H9 (cell line): ENCODE results near the gene VIT. TPM values are rescaled to one million over a fixed set of nuclear protein-coding genes. Genes with fewer than 3 reads are reported as not detected.
"Not testable (repeated sequence)": the region's sequence is repeated elsewhere in the genome, so short reads cannot be mapped to it uniquely, and the experiment has no call there.

Experiments used
- DNase-seq: peaks from one replicate; pipeline ENCODE4 v3.0.0-alpha.2; 2017
- H2AFZ ChIP-seq: one replicate; pipeline ENCODE4 v1.6.1; 2013; ENCODE audit warnings: mild to moderate bottlenecking, low read length, control low read depth, moderate library complexity
- H2AK5ac ChIP-seq: 2 replicates; pipeline ENCODE4 v1.6.1; 2013; ENCODE audit warnings: low read length, control low read depth, mixed read lengths; ENCODE audit not compliant: insufficient read length
- H2BK120ac ChIP-seq: one replicate; pipeline ENCODE4 v1.6.1; 2013; ENCODE audit warnings: low read depth, mild to moderate bottlenecking, low read length, control low read depth, inconsistent platforms; ENCODE audit not compliant: poor library complexity, severe bottlenecking
- H2BK12ac ChIP-seq: 2 replicates; pipeline ENCODE4 v1.6.1; 2013; ENCODE audit warnings: low read length, control low read depth, mixed read lengths, low read depth; ENCODE audit not compliant: insufficient read length
- H2BK15ac ChIP-seq: 2 replicates; pipeline ENCODE4 v1.6.1; 2013; ENCODE audit warnings: low read depth, low read length, control low read depth
- H2BK20ac ChIP-seq: one replicate; pipeline ENCODE4 v1.6.1; 2013; ENCODE audit warnings: low read depth, mild to moderate bottlenecking, low read length, control low read depth, inconsistent platforms; ENCODE audit not compliant: poor library complexity, severe bottlenecking
- H2BK5ac ChIP-seq: 2 replicates; pipeline ENCODE4 v1.6.1; 2013; ENCODE audit warnings: low read length, control low read depth, mixed read lengths; ENCODE audit not compliant: insufficient read length
- H3K14ac ChIP-seq: 2 replicates; pipeline ENCODE4 v1.6.1; 2013; ENCODE audit warnings: low read length, control low read depth; ENCODE audit not compliant: insufficient read depth
- H3K18ac ChIP-seq: 2 replicates; pipeline ENCODE4 v1.6.1; 2013; ENCODE audit warnings: low read depth, mild to moderate bottlenecking, mixed read lengths, low read length, control low read depth; ENCODE audit not compliant: insufficient read length
- H3K23ac ChIP-seq: 2 replicates; pipeline ENCODE4 v1.6.1; 2013; ENCODE audit warnings: low read length, control low read depth, mixed read lengths, low read depth; ENCODE audit not compliant: insufficient read length
- H3K23me2 ChIP-seq: 2 replicates; pipeline ENCODE4 v1.6.1; 2013; ENCODE audit warnings: low read depth, mild to moderate bottlenecking, mixed read lengths, low read length, control low read depth; ENCODE audit not compliant: insufficient read length, poor library complexity, severe bottlenecking
- H3K27ac ChIP-seq: 2 replicates; pipeline ENCODE4 v1.5.1; 2013; ENCODE audit warnings: low read length, control low read depth, mixed read lengths, low read depth; ENCODE audit not compliant: insufficient read length
- H3K27me3 ChIP-seq: 2 replicates; pipeline ENCODE4 v1.6.1; 2013; ENCODE audit warnings: low read length, control low read depth, inconsistent platforms; ENCODE audit not compliant: insufficient read depth
- H3K4ac ChIP-seq: 2 replicates; pipeline ENCODE4 v1.6.1; 2013; ENCODE audit warnings: low read depth, mild to moderate bottlenecking, control low read depth, inconsistent platforms, low read length, moderate library complexity
- H3K4me1 ChIP-seq: 2 replicates; pipeline ENCODE4 v1.6.1; 2013; ENCODE audit warnings: low read length, control low read depth, inconsistent platforms; ENCODE audit not compliant: insufficient read depth
- H3K4me2 ChIP-seq: 2 replicates; pipeline ENCODE4 v1.6.1; 2013; ENCODE audit warnings: low read length, control low read depth, mixed read lengths; ENCODE audit not compliant: insufficient read length, insufficient read depth
- H3K56ac ChIP-seq: 2 replicates; pipeline ENCODE4 v1.6.1; 2013; ENCODE audit warnings: low read depth, mild to moderate bottlenecking, mixed read lengths, low read length, control low read depth; ENCODE audit not compliant: insufficient read length
- H3K79me1 ChIP-seq: 2 replicates; pipeline ENCODE4 v1.6.1; 2013; ENCODE audit warnings: low read depth, mild to moderate bottlenecking, moderate library complexity, low read length, control low read depth, inconsistent platforms; ENCODE audit not compliant: insufficient read depth, poor library complexity, severe bottlenecking
- H3K79me2 ChIP-seq: 2 replicates; pipeline ENCODE4 v1.6.1; 2013; ENCODE audit warnings: low read length, control low read depth, inconsistent platforms; ENCODE audit not compliant: insufficient read depth
- H3K9ac ChIP-seq: 2 replicates; pipeline ENCODE4 v1.6.1; 2013; ENCODE audit warnings: low read length, control low read depth, mixed read lengths; ENCODE audit not compliant: insufficient read length; ENCODE audit errors: extremely low read depth
- H3K9me3 ChIP-seq: one replicate; pipeline ENCODE4 v1.6.1; 2013; ENCODE audit warnings: low read depth, low read length, inconsistent platforms; ENCODE audit not compliant: control insufficient read depth
- H3T11ph ChIP-seq: one replicate; pipeline ENCODE4 v1.6.1; 2013; ENCODE audit warnings: mild to moderate bottlenecking, low read length, control low read depth, inconsistent platforms
- H4K20me1 ChIP-seq: one replicate; pipeline ENCODE4 v1.6.1; 2013; ENCODE audit not compliant: control insufficient read depth, insufficient read length, insufficient read depth
- H4K5ac ChIP-seq: 2 replicates; pipeline ENCODE4 v1.6.1; 2013; ENCODE audit warnings: low read depth, mild to moderate bottlenecking, mixed read lengths, low read length, control low read depth; ENCODE audit not compliant: insufficient read length
- H4K8ac ChIP-seq: replicated peaks from 2 replicates; pipeline ENCODE4 v1.6.1; 2013; ENCODE audit warnings: low read length, control low read depth, mixed read lengths, low read depth; ENCODE audit not compliant: insufficient read length
- H4K91ac ChIP-seq: 2 replicates; pipeline ENCODE4 v1.6.1; 2013; ENCODE audit warnings: low read depth, mild to moderate bottlenecking, moderate library complexity, mixed read lengths, low read length, control low read depth; ENCODE audit not compliant: insufficient read length
- H3K27ac Mint-ChIP-seq, 3 experiments: 2 replicates in 2 of 3; 3 replicates in 1 of 3; pipeline ENCODE4 v1.8.0; 2020 to 2021; ENCODE audit warnings: mixed read lengths in 3 of 3, mild to moderate bottlenecking in 1 of 3, moderate library complexity in 1 of 3
- H3K27me3 Mint-ChIP-seq: 2 replicates; pipeline ENCODE4 v1.8.0; 2021; ENCODE audit warnings: low read depth, mild to moderate bottlenecking, moderate library complexity, mixed read lengths
- H3K36me3 Mint-ChIP-seq, 3 experiments: 2 replicates in 2 of 3; 3 replicates in 1 of 3; pipeline ENCODE4 v1.8.0; 2020 to 2021; ENCODE audit warnings: low read depth in 3 of 3, mixed read lengths in 3 of 3; ENCODE audit not compliant: insufficient read depth in 1 of 3
- H3K4me1 Mint-ChIP-seq, 2 experiments: 2 replicates each; pipeline ENCODE4 v1.8.0; 2020; ENCODE audit warnings: mixed read lengths in 2 of 2
- H3K4me3 Mint-ChIP-seq, 2 experiments: 2 replicates in 1 of 2; 3 replicates in 1 of 2; pipeline ENCODE4 v1.8.0; 2020 to 2021; ENCODE audit warnings: mild to moderate bottlenecking in 2 of 2, mixed read lengths in 2 of 2, moderate library complexity in 1 of 2
- H3K9me3 Mint-ChIP-seq, 2 experiments: 2 replicates in 1 of 2; 3 replicates in 1 of 2; pipeline ENCODE4 v1.8.0; 2020; ENCODE audit warnings: mild to moderate bottlenecking in 2 of 2, mixed read lengths in 2 of 2, moderate library complexity in 1 of 2
- CTCF ChIP-seq: fragments of 200-600 bp; sonication (generic); conservative IDR thresholded peaks from 3 replicates; pipeline ENCODE4 v1.8.0; 2021; ENCODE audit warnings: antibody characterized with exemption, mild to moderate bottlenecking
- WGBS: extraction: QIAGEN DNeasy Blood & Tissue Kit; methylation state at CpG from one replicate; pipeline ENCODE4 v1.1.7; 2013; ENCODE audit warnings: missing lambda C conversion rate, low lambda C conversion rate, mixed read lengths; ENCODE audit not compliant: insufficient read length; ENCODE audit errors: extremely low coverage; 5-methylcytosine and 5-hydroxymethylcytosine counted together
- total RNA-seq: library from RNA; stranded (reverse); gene quantifications from 2 replicates; pipeline ENCODE4 v1.2.1, GENCODE V29; 2021

Gene VIT
- total RNA-seq, 1 experiment from 2014 or later, result 0.15 TPM

DNA sequence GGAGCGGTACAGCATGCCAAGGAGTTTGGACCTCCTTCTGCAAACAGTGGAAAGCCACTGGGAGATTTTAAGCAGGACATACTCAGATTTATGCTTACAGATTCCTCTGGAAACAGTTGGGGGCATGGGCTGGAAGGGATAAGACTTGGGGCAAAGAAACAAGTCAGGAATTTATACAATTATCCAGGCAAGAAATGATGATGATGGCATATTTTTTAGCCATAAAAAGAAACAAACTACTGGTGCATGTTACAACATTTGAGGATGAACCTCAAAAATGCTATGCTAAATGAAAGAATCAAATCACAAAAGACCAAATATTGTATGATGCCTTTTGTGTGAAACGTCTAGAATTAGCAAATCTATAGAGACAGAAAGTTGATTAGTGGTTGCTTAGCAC is 13.5 kb upstream of the VIT start:
- no peak overlapping the region for H2AK5ac ChIP-seq
- H3K79me2 ChIP-seq, result no peaks in the 10 kb centered on the region
- TF ChIP-seq CTCF, result no peak
- Mint-ChIP-seq H3K4me1 (peaks cover 8% of the 10 kb centered on the region in 2 experiments; a peak in 3 of 4 replicates), H3K27me3 (no peaks in the 10 kb centered on the region), H3K27ac (no peak overlapping the region), H3K36me3 (peaks cover 2 to 18% (median 6%) of the 10 kb centered on the region in 3 experiments; a peak in 4 of 7 replicates), H3K4me3 (no peak overlapping the region), H3K9me3 (peaks cover 13 to 16% of the 10 kb centered on the region in 2 experiments)
- H3K27ac ChIP-seq, result no peak overlapping the region
- no peak overlapping the region for H2AFZ ChIP-seq
- H3K27me3 ChIP-seq, result no peaks in the 10 kb centered on the region
- no peak overlapping the region for H2BK20ac ChIP-seq
- H3K9ac ChIP-seq, result no peak overlapping the region
- H4K91ac ChIP-seq, result no peak overlapping the region
- no peak overlapping the region for H2BK12ac ChIP-seq
- no peaks in the 10 kb centered on the region for H3K79me1 ChIP-seq
- no peak overlapping the region for H3K4ac ChIP-seq
- H3K14ac ChIP-seq, result no peak overlapping the region
- H4K20me1 ChIP-seq, result no peaks in the 10 kb centered on the region
- no peak overlapping the region for H3K4me2 ChIP-seq
- no peak overlapping the region for H3K23ac ChIP-seq
- no peak overlapping the region for H4K8ac ChIP-seq
- H3K18ac ChIP-seq, result no peak overlapping the region
- no peak overlapping the region for H2BK15ac ChIP-seq
- DNase-seq, result no peak
- no CpG with 5 or more reads among the region's 2 CpGs for WGBS
- no peaks in the 10 kb centered on the region; the same call in 1 of the 2 replicates for H3K4me1 ChIP-seq
- no peak overlapping the region for H3K56ac ChIP-seq
- H3K23me2 ChIP-seq, result no peaks in the 10 kb centered on the region
- no peak overlapping the region for H3T11ph ChIP-seq
- no peak overlapping the region for H4K5ac ChIP-seq
- no peak overlapping the region for H2BK120ac ChIP-seq
- H2BK5ac ChIP-seq, result no peak overlapping the region
- H3K9me3 ChIP-seq, result no peaks in the 10 kb centered on the region

GRCh38 chr2:36688291-36688690 is 8.2 kb upstream of the VIT start:
- H3K23ac ChIP-seq, DNase-seq, H2AFZ ChIP-seq, H2BK5ac ChIP-seq, H3K27me3 ChIP-seq, H3K4me1 ChIP-seq, H3K27me3 Mint-ChIP-seq, H2BK12ac ChIP-seq, H2BK120ac ChIP-seq, H2BK20ac ChIP-seq, H3T11ph ChIP-seq, H2AK5ac ChIP-seq, H3K79me1 ChIP-seq, H3K23me2 ChIP-seq, H2BK15ac ChIP-seq, H3K4me3 Mint-ChIP-seq, H3K4me1 Mint-ChIP-seq, H4K8ac ChIP-seq, H3K9ac ChIP-seq, H3K14ac ChIP-seq, H3K4ac ChIP-seq, H3K27ac ChIP-seq, H3K18ac ChIP-seq, H3K9me3 Mint-ChIP-seq, H3K27ac Mint-ChIP-seq, H3K36me3 Mint-ChIP-seq, H3K4me2 ChIP-seq, H3K9me3 ChIP-seq, H4K20me1 ChIP-seq, H4K91ac ChIP-seq, H3K56ac ChIP-seq, H4K5ac ChIP-seq, H3K79me2 ChIP-seq: not testable (repeated sequence)
- no CpG with 5 or more reads among the region's 30 CpGs for WGBS
